GM18873 (cell line): ENCODE data around the gene EZR.
"Not testable (repeated sequence)": the region's sequence is repeated elsewhere in the genome, so short reads cannot be mapped to it uniquely, and the experiment has no call there.

Experiments
- ATAC-seq: cut with Tn5 transposase; IDR thresholded peaks from one replicate; pipeline ENCODE4 v1.9.1; 2021; ENCODE audit warnings: mild to moderate bottlenecking, moderate library complexity, moderate number of reproducible peaks; ENCODE audit not compliant: unreplicated experiment, low FRiP score

The EZR gene

DNA sequence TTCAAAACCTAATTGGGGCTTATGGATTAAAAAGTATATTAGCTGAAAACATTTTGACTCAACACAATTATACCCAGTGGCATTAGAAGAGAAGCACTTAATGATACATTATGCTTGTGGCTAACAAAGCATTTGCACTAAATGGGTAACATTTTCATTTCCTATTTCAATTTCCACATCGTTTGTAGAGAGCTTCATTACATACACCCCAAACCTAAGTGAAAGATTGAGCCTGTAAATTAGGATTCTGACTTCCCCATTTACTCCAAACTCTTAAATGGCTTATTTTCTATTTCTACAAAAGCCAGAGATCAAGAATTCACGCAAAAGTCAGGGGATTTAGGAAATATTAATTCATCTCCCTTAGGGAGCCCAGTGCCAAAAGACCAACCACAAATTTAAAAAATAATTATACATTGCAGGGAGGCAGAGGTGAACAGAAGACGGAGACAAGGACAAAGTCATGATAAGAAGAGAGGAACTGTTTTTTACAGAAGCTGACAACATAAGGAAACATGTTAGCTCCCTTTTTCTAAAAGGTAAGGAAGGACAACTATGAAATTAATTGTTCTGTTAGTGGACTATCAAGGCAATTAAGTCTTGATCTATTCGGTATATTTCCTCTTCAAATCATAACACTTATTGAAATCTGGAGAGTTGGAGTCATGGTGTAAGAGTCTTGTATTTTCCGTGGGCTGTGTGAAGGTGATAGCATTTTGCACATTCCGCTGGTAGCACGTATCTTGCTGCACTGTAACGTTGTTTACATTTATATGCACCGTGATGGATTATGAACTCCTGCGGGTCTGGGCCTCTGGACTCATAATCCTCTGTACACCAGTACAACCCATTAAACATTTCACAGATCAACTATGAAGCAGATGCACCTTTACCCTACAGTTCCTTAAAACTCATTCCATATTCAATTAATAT lies 24.8 kb upstream of the EZR start:
- ATAC-seq: no peak

DNA sequence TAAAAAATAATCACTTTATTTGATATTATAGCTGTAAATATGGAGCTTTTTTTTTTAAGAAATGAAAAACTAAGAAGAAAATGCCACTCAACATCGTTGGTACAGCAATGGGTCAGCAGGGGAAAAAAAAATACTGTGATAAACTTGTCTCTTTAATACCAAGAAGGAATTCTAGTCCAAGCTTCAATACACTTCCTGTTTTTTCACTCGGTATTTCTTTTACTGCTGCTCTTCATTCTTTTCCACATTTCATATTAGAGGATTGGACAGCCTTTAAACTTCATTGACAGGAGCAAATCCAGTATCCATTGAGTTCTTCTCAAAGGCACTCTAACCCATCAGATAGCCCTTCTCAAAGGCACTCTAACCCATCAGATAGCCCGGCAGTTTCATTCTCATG lies 22.2 kb upstream of the EZR start:
- no peak for ATAC-seq

DNA sequence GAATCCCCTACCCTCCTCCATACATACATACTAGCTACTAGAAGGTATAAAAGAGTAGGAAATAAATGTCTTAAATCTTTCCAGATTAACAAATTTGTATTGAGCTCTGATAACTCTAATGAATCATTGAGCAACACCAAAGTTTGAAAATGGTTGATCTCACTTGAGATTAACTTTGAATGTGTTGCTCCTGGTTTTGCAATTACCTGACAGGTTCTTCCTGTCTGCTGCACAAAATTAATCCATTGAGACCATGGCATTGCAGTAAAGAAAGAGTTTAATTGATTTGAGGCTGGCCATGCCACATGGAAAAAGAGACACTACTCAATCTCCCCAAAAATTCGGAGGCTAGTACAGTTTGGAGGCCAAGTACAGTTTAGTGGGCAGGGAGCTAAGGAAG lies 21.3 kb upstream of the EZR start:
- no peak for ATAC-seq

DNA sequence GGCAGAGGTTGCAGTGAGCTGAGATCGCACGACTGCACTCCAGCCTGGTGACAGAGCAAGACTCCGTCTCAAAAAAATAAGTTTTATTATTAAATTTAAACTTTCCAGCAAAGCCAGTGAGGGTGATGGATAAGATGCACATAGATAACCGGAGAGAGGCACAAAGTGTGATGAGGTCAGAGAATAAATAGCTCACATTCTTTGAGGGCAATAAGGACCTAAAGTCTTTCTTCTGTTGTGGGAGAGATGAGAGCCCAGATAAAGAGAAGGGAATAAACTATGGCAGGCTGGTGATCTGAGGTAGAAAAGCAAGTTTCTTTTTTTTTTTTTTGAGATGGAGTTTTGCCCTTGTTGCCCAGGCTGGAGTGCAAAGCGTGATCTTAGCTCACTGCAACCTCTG lies 20.6 kb upstream of the EZR start:
- ATAC-seq: no peak

DNA sequence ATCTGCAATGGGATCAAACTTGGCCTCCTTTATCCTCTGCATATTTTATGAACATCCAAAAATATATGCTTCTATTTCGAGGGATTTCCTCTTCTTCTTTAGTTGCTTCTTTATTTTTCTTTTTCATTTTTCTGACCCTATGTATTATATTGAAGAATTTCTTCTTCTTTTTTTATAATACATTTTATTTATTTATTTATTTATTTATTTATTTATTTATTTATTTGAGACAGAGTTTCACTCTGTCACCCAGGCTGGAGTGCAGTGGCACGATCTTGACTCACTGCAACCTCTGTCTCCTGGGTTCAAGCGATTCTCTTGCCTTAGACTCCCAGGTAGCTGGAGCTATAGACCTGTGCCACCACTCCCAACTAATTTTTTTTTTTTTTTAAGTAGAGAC lies 19.6 kb upstream of the EZR start:
- ATAC-seq: not testable (repeated sequence)

DNA sequence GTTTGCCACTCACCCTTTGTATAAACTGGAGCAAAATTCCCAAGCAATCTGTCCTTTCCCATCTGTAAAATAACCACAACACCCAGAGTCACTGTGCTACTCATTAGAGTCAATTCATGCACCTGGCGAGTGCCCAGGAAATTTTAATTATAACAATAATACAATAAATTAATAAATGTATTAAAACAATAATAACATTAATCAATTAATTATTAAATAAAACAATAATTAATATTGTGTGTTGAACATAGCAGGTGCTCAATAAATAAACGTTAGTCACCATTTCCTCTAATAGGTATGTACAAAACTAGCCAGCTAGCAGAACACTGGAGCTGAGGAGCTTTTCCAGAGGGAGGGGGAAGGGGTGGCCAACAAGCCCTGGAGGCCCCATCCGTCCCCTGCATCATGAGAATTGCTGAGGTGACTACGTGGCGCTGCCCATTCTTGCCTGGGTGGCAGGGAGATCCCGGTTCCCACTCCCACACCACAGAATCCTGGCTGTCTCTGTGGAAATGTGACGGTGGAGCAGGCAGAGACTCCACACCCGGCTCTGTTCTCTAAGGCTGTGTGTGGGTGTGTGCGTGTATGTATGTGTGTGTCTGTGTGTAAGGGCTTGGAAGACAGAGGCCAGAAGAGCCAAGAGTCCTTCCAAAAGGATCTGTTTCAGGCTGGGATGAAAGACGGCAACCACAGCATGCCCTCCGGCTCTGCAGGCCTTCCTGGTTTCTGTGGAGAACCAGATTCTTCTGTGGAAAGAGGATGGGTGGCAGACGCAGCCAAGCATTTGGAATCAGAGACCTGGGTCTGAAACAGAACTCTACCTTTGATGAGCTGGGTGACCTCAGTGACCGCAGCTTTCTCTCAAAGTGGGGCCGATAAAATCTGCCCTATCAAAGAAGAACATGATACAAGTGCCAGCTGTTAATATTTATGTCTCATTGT lies 18.8 kb upstream of the EZR start:
- no peak for ATAC-seq

DNA sequence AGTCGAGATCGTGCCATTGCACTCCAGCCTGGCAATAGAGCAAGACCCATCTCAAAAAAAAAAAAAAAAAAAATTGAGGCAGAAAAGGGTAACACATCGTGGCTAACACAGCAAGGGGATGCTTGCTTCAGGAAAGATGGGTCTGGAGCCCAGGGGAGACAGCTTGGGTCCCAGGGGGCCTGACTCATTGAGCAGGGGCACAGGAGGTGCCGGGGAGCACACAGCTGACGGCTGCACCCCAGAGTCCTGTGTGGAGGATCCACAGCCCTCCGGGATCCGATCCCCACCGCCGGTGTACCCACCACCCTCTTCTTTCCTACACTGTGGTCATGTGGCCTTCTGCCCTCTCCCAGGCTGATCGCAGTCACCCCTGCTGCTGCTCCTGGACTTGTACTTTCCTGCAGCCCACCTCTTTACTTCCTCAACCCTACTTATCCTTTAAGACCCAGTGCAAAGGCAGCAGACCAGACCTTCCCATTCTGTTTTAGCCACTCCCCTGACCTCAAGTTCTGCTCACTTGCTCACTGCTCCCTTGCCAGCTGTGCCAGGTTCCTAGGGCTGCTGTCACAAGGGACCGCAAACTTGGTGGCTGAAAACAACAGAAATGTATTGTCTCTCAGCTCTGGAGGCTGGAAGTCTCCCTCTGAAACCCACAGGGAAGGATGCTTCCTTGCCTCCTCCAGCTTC lies 17.6 kb upstream of the EZR start:
- ATAC-seq: no peak

DNA sequence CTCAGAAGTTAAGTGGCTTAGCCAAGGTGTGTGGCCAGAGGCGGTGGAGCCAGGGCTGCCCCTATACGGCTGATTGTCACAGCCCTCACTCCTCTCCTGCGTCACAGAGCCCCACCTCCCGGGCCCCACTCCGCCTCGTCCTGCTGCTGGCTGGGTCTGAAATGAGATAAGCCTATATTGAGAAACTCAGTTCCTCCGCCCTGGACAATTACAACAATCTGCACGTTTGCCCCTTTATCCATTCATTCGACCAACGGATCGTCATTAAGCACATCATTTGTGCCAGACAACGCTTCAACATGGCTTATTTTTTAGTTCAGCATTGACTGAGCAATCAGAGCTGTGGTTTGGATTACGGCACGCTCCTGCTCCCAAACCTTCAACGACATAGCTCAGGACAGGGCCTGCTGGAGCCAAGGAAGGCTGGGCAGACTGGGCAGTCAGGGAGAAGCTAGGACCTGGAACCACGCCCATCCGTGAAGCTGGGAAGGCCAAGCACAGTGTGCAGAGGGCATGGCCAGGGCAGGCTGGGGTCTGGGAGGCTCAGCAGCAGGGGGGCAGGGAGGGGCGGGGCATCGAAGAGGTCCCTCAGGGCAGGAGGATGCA lies 16.6 kb upstream of the EZR start:
- no peak for ATAC-seq

DNA sequence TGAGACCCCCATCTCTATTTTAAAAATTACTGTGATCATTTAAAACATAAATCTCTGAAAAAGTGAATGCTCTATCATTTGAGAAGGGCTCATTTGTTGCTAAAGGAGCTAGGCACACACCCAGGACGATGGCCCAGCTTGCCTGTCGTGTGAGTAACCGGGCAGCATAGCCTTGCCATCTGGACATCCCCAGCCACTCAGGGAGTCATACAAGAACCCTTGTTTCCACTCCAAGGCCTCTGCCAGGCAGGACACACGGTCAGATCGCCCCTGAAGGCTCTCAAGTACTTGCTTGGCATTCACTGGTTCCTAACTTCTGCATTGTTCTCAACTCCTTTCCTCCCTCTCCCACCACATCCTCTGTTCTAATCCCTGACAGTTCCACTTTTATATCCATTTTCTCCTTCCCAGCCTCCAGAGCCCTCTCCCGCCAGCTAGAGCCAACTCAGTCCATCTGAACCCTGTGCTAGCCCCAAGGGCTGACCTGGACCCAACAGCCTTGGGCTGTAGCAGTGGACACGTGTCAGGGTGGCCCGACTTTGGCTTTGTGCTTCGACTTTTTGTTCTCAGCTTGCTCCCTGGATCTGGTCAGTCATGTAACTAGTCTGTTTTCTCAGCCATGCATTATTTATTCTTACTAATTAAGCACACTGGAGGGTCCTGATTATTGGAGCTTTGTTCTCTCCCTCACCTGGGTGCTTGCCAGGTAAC lies 15.7 kb upstream of the EZR start:
- ATAC-seq: no peak

DNA sequence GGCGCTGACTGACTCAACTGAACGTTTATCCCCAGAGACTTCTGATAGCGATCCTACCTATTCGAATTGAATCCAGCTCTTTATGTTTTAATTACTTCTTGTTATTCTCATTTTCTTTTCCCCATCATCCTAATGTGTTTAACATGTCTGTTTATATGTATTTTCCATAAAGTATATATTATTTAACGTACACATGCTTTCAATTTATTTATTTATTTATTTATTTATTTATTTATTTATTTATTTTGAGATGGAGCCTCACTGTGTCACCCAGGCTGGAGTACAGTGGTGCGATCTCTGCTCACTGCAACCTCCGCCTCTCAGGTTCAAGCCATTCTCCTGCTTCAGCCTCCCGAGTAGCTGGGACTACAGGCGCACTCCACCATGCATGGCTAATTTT lies 13.6 kb upstream of the EZR start:
- not testable (repeated sequence) for ATAC-seq

DNA sequence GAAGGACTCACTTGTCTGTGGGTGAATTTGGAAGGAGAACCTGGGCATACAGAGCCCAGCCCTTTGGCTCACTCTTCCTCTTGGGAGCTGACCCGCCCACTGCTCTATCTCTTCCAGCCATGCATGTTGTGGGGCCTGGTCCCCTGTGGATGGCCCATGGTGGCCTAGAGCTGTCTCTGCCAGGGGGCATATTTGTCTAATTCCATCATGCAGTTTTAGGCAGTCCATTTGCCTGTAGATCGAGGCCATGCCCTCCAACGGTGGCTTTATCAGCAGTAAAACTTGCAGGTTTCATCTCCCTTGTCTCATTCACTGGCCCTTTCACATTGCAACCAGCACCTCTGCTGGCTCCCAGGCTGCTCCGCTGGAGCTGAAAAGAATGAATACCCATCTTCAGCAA lies 12.9 kb upstream of the EZR start:
- no peak for ATAC-seq

DNA sequence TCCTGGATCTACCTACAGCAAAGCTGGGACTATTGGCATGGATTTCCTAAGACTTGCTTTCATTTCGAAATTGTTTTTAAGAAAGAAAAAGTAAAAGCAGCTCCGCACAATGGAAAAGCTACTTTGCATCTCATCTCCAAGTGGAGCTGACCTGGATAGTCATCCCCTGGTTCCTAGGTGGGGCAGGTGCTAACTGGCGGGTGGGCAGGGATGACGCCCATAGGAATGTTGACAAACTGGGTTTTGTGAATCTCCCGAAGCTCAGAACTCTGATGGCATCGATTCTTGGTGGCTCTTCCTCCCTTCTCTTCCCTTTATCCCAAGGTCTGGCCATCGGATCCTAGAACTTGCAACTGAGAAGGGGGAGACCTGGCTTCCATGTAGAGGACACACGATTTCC lies 12.4 kb upstream of the EZR start:
- no peak for ATAC-seq

DNA sequence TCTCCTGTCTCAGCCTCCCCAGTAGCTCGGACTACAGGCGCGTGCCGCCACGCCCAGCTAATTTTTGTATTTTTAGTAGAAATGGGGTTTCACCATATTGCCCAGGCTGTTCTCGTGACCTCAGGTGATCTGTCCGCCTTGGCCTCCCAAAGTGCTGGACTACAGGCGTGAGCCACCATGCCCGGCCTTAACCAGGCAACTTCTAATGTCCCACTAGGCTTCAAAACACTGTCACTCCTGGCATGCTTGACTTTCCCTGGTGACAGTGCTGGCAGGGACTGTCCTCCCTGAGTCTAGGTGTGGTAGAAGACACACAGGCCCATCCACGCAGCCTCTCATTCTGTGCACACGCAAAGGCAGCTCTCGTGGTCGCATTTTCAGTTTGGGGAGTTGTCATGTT lies 11.6 kb upstream of the EZR start:
- ATAC-seq: no peak

DNA sequence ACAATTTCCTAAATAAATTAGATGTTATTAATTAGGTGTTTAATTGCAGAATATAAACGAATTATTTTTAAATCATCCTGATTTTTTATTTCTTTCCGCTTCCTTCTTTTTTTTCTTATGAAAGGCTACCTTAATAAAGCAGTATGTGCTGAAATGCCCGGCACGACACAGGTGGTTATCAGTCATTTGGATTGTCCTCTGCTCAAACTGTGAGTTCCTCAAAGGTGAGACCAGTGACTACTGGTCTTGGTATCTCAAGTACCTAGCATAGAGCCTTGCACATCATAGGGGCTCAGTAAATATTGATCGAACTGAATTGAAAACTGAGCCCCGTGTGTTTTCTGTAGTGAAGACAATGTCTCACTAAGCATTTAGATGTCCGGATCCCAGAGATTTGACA lies 9.6 kb upstream of the EZR start:
- no peak for ATAC-seq

DNA sequence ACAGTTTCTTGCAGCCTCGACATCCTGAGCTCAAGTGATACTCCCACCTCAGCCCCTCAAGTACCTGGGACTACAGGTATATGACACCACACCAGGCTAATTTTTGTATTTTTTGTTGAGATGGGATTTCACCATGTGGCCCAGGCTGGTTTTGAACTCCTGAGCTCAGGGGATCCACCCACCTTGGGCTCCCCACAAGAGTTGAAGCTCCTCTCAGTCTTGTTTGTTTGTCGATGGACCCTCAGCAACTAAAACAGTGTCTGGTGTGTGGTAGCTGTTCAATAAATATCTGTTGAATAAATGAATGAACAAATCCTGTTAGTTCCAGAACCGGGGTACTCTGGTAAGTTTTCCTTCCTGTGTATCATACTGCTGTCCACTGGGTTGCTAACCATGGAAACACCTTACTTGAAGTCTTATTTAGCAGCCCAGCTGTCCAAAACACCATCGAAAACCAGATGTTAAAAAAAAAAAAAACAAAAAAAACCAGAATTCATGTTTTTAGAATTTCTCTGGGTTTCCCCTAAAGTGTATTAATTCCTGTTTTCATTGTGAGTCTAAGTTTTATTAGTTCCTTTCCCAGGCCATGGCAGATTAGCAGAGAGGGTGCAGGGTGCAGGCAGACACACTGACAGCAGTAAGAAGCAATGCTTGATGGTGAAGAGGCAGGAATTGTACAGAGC lies 7.8 kb upstream of the EZR start:
- peak; percentile 51 for ATAC-seq

DNA sequence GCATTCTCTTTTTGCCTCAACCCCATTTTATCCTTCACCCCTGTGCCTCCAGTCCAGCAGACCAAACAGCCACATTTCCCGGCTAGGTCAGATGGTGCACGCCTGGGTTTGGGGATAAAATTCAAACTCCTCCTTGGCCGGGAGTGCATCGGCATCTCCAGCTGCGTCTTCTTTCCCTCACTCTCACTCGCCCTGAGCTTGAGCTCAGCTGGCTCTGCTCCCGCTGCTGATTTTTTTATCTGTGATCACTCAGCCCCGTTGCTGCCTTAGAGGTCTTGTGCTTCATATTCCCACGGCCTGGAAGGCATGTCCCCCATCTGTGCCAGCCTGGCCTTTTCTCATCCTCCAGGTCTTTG lies 6.8 kb upstream of the EZR start:
- ATAC-seq: no peak

DNA sequence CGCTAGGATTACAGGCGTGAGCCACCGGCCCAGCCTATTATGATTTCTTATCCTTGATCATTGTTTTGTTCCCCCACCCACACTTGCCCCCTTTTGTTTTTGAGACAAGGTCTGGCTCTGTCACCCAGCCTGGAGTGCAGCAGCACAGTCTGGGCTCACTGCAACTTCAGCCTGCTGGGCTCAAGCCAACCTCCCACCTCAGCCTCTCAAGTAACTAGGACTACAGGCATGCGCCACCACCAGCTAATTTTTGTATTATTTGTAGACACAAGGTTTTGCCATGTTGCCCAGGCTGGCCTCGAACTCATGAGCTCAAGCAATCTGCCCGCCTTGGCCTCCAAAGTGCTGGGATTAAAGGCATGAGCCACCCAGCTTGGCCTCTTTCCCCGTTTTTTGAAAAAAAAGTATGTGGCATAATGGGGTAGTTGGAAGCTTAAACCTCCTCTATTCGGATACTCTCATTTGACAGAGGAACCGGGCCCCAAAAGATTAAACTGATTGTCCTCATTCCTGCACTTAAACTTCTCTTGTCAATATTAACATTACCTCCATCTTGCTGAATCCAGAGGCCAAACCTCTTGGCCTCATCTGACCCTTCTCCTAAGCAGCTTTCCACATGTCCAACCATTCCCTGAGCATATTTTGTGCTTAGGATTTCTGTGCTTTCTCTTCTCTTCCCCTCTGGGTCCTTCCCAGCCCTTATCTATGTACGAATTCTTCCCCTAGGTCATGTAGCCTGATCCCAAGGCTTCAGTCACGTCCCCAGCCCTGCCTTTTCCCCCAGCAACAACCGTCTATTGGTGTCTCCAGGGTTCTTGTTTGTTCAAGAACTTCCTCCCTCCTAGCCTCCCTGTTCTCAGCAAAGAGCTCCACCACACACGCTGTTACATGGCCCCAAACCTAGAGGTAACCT lies 6.1 kb upstream of the EZR start:
- ATAC-seq: no peak

DNA sequence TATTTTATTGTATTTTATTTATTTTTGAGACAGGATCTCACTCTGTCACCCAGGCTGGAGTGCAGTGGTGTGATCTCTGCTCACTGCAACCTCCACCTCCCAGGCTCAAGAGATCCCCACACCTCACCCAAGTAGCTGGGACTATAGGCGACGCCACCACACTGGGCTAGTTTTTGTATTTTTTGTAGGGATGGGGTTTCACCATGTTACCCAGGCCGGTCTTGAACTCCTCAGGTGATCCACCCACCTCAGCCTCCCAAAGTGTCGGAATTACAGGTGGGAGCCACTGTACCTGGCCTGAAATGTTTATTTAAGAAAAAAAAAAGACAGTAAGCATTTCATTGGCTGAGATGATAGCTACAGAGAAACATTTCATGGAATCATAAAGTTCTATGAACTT lies 4.4 kb upstream of the EZR start:
- ATAC-seq: not testable (repeated sequence)
